ENCODE results near the gene NAGA.
"Not testable (repeated sequence)": the region's sequence is repeated elsewhere in the genome, so short reads cannot be mapped to it uniquely, and the experiment has no call there.

Gene NAGA

DNA sequence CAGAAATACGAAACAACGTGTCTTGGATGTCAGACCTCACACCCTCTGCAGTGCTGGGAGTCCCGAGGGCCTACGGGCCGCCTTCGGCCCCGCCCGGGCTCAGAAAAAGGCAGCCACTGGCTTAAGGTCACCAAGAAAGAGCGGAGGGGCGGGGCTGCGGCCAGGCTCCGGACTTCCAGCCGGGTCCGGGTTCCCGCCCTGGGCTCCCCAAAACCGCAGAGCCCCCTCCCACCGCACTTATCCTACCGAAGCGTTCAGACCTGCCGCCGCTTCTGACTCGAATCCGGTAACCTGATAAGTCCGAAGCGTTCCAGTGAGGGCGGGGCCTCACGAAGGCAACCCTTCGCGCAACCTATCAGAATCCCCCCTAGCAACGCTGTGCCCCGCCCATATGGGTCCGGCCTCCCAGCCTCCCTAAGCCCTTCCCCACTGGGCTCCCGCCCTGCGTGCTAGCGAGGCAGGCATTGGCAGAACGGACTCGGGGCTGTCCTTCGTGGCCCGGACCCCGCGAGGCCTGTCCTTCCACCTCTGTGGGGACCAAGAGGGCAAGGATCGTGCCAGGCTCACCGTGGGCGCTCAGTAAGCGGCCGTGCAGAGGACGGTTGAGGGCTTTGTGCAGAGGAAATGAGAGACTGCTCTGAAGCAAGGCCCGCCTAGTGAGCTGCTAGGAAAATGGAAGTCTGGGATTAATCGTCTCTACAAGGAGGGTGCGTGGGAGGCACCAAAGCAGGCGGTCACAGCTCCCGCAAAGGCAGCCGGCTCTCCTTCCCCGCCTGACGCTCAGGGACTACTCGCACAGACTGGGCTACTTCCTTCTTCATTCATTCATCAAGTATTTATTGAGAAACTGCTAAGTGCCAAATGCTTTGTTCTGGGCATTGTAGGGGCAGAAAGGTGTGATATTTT lies at the start of gene NAGA:
Gene NAGA, minus strand, starts transcription at position 296 of the 906 bp plus-strand sequence. CDS start 515 bp downstream, outside the sequence.
- in situ Hi-C loops (cut with HindIII; ENCODE audit: low sequenced_read_pairs) = no loop called here
- peak within 1 kb of the TSS; percentile 52 for H3K4me3 ChIP-seq (ENCODE audit: low read depth, low read length)
- DNase-seq (ENCODE audit: low read depth) = peak; percentile 87
- TF ChIP-seq, protein P1, sequence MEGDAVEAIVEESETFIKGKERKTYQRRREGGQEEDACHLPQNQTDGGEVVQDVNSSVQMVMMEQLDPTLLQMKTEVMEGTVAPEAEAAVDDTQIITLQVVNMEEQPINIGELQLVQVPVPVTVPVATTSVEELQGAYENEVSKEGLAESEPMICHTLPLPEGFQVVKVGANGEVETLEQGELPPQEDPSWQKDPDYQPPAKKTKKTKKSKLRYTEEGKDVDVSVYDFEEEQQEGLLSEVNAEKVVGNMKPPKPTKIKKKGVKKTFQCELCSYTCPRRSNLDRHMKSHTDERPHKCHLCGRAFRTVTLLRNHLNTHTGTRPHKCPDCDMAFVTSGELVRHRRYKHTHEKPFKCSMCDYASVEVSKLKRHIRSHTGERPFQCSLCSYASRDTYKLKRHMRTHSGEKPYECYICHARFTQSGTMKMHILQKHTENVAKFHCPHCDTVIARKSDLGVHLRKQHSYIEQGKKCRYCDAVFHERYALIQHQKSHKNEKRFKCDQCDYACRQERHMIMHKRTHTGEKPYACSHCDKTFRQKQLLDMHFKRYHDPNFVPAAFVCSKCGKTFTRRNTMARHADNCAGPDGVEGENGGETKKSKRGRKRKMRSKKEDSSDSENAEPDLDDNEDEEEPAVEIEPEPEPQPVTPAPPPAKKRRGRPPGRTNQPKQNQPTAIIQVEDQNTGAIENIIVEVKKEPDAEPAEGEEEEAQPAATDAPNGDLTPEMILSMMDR (IDR thresholded peaks at IDR 0.05; ENCODE audit: low read depth, low read length, missing control alignments) = no peak

DNA sequence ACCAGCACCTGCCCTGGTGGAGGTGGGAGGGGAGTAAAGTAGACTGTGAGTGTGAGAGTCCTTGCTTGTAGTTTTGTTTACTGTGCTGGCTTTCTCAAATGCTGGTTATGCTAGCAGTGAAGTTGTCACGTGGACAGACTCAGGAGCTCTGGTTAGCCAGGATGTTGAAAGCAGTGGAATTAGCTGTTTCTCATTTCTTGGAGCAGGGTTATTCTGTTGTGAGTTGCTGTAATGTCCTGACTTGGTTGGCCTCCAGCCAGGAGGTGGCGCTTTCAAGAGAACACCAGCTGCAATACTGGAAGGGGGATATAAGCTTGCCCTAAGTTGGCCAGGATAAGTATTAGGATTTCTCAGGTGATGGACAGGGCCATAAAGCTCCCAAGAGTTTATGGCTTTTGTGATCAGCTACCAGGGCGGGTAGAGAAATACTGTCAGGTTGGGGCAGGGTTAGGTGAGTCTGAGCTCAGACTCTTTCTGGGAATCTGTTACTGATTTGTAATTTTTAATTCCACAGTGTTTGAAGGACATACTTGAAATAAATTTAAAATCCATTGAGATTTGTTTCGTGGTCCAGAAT lies 46.3 kb upstream of the NAGA start:
- in situ Hi-C loops (cut with HindIII; ENCODE audit: low sequenced_read_pairs) = no loop called here
- H3K4me3 ChIP-seq (ENCODE audit: low read depth, low read length) = no peak overlapping the region
- no peak for DNase-seq (ENCODE audit: low read depth)
- TF ChIP-seq, protein P1 (IDR thresholded peaks at IDR 0.05; ENCODE audit: low read depth, low read length, missing control alignments) = no peak

DNA sequence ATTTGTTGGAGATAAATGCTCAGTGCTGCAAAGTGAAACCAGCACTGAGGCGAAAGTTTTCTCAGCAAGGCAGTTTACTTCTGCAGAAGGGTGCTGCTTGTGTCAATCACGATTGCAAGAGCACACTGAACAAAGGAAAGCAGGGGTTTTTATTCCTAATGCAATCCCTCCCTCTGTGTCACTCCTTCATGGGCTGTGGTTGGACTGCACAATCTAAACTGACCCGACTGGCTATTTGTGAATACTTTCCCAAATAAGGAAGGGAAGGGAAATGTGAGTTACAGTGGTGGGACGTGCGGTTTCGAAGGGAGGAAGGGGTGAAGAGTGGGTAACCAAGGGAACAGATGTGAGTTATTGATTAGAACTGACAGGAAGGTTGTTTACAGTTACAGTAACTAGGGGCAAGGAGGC lies 44.8 kb upstream of the NAGA start:
- DNase-seq (ENCODE audit: low read depth); in situ Hi-C loops (cut with HindIII; ENCODE audit: low sequenced_read_pairs); H3K4me3 ChIP-seq (ENCODE audit: low read depth, low read length): not testable (repeated sequence)

DNA sequence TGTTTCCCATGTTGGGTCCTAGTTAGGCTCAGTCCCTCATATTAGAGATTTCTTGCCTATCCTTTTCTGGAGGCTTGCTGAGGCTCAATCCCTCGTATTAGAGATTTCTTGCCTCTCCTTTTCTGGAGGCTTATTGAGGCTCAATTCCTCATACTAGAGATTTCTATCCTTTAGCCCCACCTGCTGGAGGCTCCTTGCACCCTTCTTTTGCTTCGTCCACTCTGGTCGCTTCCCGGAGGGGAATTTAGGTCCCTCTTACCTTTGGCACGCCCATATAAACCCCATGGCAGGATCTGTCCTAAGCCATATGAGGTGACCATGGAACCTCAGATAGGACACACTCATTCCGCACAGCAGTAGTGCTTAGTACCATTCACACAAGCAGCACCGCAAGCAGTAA lies 44.1 kb upstream of the NAGA start:
- DNase-seq (ENCODE audit: low read depth) = no peak
- TF ChIP-seq, protein P1 (IDR thresholded peaks at IDR 0.05; ENCODE audit: low read depth, low read length, missing control alignments) = peak; percentile 37
- no peak overlapping the region for H3K4me3 ChIP-seq (ENCODE audit: low read depth, low read length)
- in situ Hi-C loops (cut with HindIII; ENCODE audit: low sequenced_read_pairs) = no loop called here

DNA sequence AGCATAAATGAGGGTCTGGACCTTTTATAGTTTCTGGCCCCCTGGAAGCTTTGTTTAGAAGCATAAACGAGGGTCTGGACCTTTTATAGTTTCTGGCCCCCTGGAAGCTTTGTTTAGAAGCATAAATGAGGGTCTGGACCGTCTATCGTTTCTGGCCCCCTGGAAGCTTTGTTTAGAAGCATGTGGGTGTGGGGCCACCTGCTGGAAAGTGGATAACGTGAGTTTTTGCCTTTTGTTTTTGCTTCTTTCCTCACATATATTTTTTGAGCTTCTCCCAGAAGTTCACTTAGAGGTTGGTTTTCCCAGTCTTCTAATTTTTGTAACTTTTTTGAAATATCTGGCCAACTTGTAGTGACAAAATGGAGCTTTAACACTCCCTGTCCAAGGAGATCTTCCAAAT lies 42.2 kb upstream of the NAGA start:
- DNase-seq (ENCODE audit: low read depth); H3K4me3 ChIP-seq (ENCODE audit: low read depth, low read length); in situ Hi-C loops (cut with HindIII; ENCODE audit: low sequenced_read_pairs): not testable (repeated sequence)
- TF ChIP-seq, protein P1 (IDR thresholded peaks at IDR 0.05; ENCODE audit: low read depth, low read length, missing control alignments) = peak; percentile 18

DNA sequence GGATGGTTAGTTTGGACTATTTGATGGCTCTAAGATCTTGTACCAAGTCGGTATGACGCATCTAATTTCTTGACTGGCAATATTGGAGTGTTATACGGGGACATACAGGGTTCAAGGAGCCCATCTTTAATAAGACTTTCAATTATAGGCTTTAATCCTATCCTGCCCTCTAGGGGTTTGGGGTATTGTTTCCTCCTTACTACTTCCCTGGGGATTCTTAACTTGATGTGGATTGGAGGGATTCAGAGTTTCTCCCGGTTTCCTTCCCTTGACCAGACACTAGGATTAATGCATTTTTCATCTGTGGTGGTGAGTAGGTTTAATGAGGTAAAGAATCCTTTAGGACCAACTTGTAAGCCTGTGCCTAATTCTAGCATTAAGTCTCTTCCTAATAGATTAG lies 41.2 kb upstream of the NAGA start:
- TF ChIP-seq, protein P1 (IDR thresholded peaks at IDR 0.05; ENCODE audit: low read depth, low read length, missing control alignments) = no peak
- no peak for DNase-seq (ENCODE audit: low read depth)
- in situ Hi-C loops (cut with HindIII; ENCODE audit: low sequenced_read_pairs) = no loop called here

DNA sequence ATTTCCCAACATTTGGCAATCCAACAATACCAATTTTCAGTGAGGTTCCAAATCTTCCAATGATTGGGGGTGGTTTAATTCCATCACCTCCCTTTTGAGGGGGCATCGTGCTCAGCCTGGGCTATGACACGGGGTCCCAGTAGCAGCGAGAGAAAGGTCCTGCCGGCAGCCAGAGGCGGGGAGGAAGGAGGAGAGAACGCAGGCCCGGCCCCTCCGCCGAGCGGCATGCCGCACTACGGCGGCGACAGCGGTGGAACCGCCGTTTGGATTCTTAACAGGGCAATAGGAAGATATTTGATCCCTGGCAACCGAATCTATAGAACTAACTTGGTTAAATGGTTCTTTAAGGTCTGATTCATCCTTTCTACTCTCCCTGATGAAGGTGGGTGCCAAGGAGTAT lies 38.2 kb upstream of the NAGA start:
- no peak overlapping the region for H3K4me3 ChIP-seq (ENCODE audit: low read depth, low read length)
- DNase-seq (ENCODE audit: low read depth) = no peak
- TF ChIP-seq, protein P1 (IDR thresholded peaks at IDR 0.05; ENCODE audit: low read depth, low read length, missing control alignments) = no peak
- in situ Hi-C loops (cut with HindIII; ENCODE audit: low sequenced_read_pairs) = no loop called here

More for the DNA sequence above, 41.2 kb upstream of the NAGA start:
- no peak overlapping the region for H3K4me3 ChIP-seq (ENCODE audit: low read depth, low read length)

DNA sequence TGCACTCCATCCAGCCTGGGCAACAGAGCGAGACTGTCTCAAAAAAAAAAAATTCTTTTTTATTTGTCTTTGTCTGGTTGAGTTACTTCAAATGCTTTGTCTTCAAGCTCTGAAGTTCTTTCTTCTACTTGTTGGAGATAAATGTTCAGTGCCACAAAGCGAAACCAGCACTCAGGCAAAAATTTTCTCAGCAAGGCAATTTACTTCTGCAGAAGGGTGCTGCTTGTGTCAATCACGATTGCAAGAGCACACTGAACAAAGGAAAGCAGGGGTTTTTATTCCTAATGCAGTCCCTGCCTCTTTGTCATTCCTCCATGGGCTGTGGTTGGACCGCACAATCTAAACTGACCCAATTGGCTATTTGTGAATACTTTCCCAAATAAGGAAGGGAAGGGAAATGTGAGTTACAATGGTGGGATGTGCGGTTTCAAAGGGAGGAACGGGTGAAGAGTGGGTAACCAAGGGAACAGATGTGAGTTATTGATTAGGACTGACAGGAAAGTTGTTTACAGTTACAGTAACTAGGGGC lies 33.8 kb upstream of the NAGA start:
- DNase-seq (ENCODE audit: low read depth); H3K4me3 ChIP-seq (ENCODE audit: low read depth, low read length); in situ Hi-C loops (cut with HindIII; ENCODE audit: low sequenced_read_pairs): not testable (repeated sequence)

Measured in astrocyte of the cerebellum (primary cell).